Measurements from ENCODE around the gene INPPL1.
"Not testable (repeated sequence)": the region's sequence is repeated elsewhere in the genome, so short reads cannot be mapped to it uniquely, and the experiment has no call there.

Gene INPPL1

GRCh38 chr11:72266960-72267359, 42.4 kb downstream of the INPPL1 start:
- H3K14ac ChIP-seq (ENCODE audit: low read length); H3K36me3 ChIP-seq (replicated peaks in 1 of 2; ENCODE audit: control insufficient read depth in 2 of 2, insufficient read depth in 2 of 2, low read length in 2 of 2); H3K4me1 ChIP-seq (ENCODE audit: control insufficient read depth in 2 of 2, insufficient read depth in 1 of 2, low read depth in 1 of 2, low read length in 2 of 2); H3K27ac ChIP-seq (replicated peaks; ENCODE audit: low read length); H3K27me3 ChIP-seq (ENCODE audit: control insufficient read depth in 3 of 3, insufficient read depth in 3 of 3, low read depth in 1 of 3, low read length in 3 of 3); H2BK12ac ChIP-seq (ENCODE audit: low read length); H3K4me2 ChIP-seq (ENCODE audit: insufficient read depth, low read length, poor library complexity, severe bottlenecking); H2AFZ ChIP-seq (ENCODE audit: low read length); H3K9me3 ChIP-seq (replicated peaks in 1 of 2; ENCODE audit: control insufficient read depth in 2 of 2, insufficient read depth in 1 of 2, low read depth in 1 of 2, low read length in 2 of 2); H3K4ac ChIP-seq (ENCODE audit: low read length); H2BK120ac ChIP-seq (ENCODE audit: low read depth, low read length); H3K18ac ChIP-seq (ENCODE audit: low read length); H2AK5ac ChIP-seq (ENCODE audit: low read depth, low read length); DNase-seq (ENCODE audit: low spot score); H4K91ac ChIP-seq (ENCODE audit: low read depth, low read length, poor library complexity); H3K4me3 ChIP-seq (ENCODE audit: low read length in 2 of 2); H2BK5ac ChIP-seq (ENCODE audit: low read length); H2BK15ac ChIP-seq (ENCODE audit: low read length); H3K79me1 ChIP-seq (ENCODE audit: low read depth, low read length); H3K23ac ChIP-seq (ENCODE audit: low read depth, low read length, poor library complexity); H4K8ac ChIP-seq (ENCODE audit: low read depth, low read length); H3K9ac ChIP-seq (ENCODE audit: low read depth, low read length, poor library complexity): not testable (repeated sequence)
- WGBS, 2 donors (ENCODE audit: extremely low coverage in 2 of 2, insufficient read length in 2 of 2, insufficient replicate concordance in 1 of 2) = no CpG with 5 or more reads among the region's 5 CpGs

GRCh38 chr11:72267956-72268617, 43.5 kb downstream of the INPPL1 start:
- no peak overlapping the region for H2BK5ac ChIP-seq (ENCODE audit: low read length)
- H3K4me3 ChIP-seq (ENCODE audit: low read length in 2 of 2) = no peak overlapping the region
- no peak for DNase-seq (ENCODE audit: low spot score)
- no peak overlapping the region for H2BK12ac ChIP-seq (ENCODE audit: low read length)
- no peak overlapping the region for H4K91ac ChIP-seq (ENCODE audit: low read depth, low read length, poor library complexity)
- H3K4ac ChIP-seq (ENCODE audit: low read length) = no peak overlapping the region
- H3K14ac ChIP-seq (ENCODE audit: low read length) = no peak overlapping the region
- H2BK15ac ChIP-seq (ENCODE audit: low read length) = no peak overlapping the region
- no peaks in the 10 kb centered on the region for H3K9me3 ChIP-seq (replicated peaks in 1 of 2; ENCODE audit: control insufficient read depth in 2 of 2, insufficient read depth in 1 of 2, low read depth in 1 of 2, low read length in 2 of 2)
- no peak overlapping the region for H3K9ac ChIP-seq (ENCODE audit: low read depth, low read length, poor library complexity)
- H3K36me3 ChIP-seq (replicated peaks in 1 of 2; ENCODE audit: control insufficient read depth in 2 of 2, insufficient read depth in 2 of 2, low read length in 2 of 2) = no peaks in the 10 kb centered on the region
- H2AFZ ChIP-seq (ENCODE audit: low read length) = no peak overlapping the region
- no peak overlapping the region for H4K8ac ChIP-seq (ENCODE audit: low read depth, low read length)
- H2AK5ac ChIP-seq (ENCODE audit: low read depth, low read length) = no peak overlapping the region
- no peak overlapping the region for H2BK120ac ChIP-seq (ENCODE audit: low read depth, low read length)
- no peak overlapping the region for H3K4me2 ChIP-seq (ENCODE audit: insufficient read depth, low read length, poor library complexity, severe bottlenecking)
- WGBS, 2 donors (ENCODE audit: extremely low coverage in 2 of 2, insufficient read length in 2 of 2, insufficient replicate concordance in 1 of 2) = no CpG with 5 or more reads among the region's 2 CpGs
- H3K18ac ChIP-seq (ENCODE audit: low read length) = no peak overlapping the region
- H3K79me1 ChIP-seq (ENCODE audit: low read depth, low read length) = no peaks in the 10 kb centered on the region
- H3K27me3 ChIP-seq (ENCODE audit: control insufficient read depth in 3 of 3, insufficient read depth in 3 of 3, low read depth in 1 of 3, low read length in 3 of 3) = peaks cover 0 to 3% (median 1%) of the 10 kb centered on the region in 3 experiments
- no peaks in the 10 kb centered on the region for H3K4me1 ChIP-seq (ENCODE audit: control insufficient read depth in 2 of 2, insufficient read depth in 1 of 2, low read depth in 1 of 2, low read length in 2 of 2)
- no peak overlapping the region for H3K27ac ChIP-seq (replicated peaks; ENCODE audit: low read length)
- no peak overlapping the region for H3K23ac ChIP-seq (ENCODE audit: low read depth, low read length, poor library complexity)

DNA sequence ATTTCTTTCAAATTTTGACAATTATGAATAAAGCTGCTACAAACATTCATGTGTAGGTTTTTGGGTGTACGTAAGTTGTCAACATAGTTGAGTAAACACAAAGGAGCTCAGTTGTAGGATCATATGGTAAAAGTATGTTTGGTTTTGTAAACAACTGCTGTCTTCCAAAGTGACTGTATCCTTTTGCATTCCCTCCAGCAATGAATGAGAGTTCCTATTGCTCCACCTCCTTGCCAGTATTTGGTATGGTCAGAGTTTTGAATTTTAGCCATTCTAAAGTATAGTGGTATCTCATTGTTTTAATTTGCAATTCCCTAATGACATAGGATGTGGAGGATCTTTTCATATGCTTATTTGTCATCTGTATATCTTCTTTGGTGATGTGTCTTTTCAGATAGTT, 47.4 kb downstream of the INPPL1 start:
- Histone ChIP-seq H2BK120ac (ENCODE audit: low read depth, low read length) (no peak overlapping the region), H4K91ac (ENCODE audit: low read depth, low read length, poor library complexity) (no peak overlapping the region), H4K8ac (ENCODE audit: low read depth, low read length) (no peak overlapping the region), H3K4me1 (ENCODE audit: control insufficient read depth in 2 of 2, insufficient read depth in 1 of 2, low read depth in 1 of 2, low read length in 2 of 2) (no peaks in the 10 kb centered on the region), H3K4me2 (ENCODE audit: insufficient read depth, low read length, poor library complexity, severe bottlenecking) (no peak overlapping the region), H3K27me3 (ENCODE audit: control insufficient read depth in 3 of 3, insufficient read depth in 3 of 3, low read depth in 1 of 3, low read length in 3 of 3) (no peaks in the 10 kb centered on the region), H2BK5ac (ENCODE audit: low read length) (no peak overlapping the region), H2AK5ac (ENCODE audit: low read depth, low read length) (no peak overlapping the region), H3K36me3 (replicated peaks in 1 of 2; ENCODE audit: control insufficient read depth in 2 of 2, insufficient read depth in 2 of 2, low read length in 2 of 2) (no peaks in the 10 kb centered on the region), H3K9me3 (replicated peaks in 1 of 2; ENCODE audit: control insufficient read depth in 2 of 2, insufficient read depth in 1 of 2, low read depth in 1 of 2, low read length in 2 of 2) (no peaks in the 10 kb centered on the region), H3K79me1 (ENCODE audit: low read depth, low read length) (no peaks in the 10 kb centered on the region), H2BK15ac (ENCODE audit: low read length) (no peak overlapping the region), H3K4me3 (ENCODE audit: low read length in 2 of 2) (no peak overlapping the region), H3K4ac (ENCODE audit: low read length) (no peak overlapping the region), H2BK12ac (ENCODE audit: low read length) (no peak overlapping the region), H3K27ac (replicated peaks; ENCODE audit: low read length) (no peak overlapping the region), H3K9ac (ENCODE audit: low read depth, low read length, poor library complexity) (no peak overlapping the region), H3K14ac (ENCODE audit: low read length) (no peak overlapping the region), H3K18ac (ENCODE audit: low read length) (no peak overlapping the region), H3K23ac (ENCODE audit: low read depth, low read length, poor library complexity) (no peak overlapping the region), H2AFZ (ENCODE audit: low read length) (no peak overlapping the region)
- DNase-seq (ENCODE audit: low spot score) = no peak
- WGBS, 2 donors (ENCODE audit: extremely low coverage in 2 of 2, insufficient read length in 2 of 2, insufficient replicate concordance in 1 of 2) = no CpG with 5 or more reads among the region's 1 CpG

GRCh38 chr11:72274435-72274834, 49.9 kb downstream of the INPPL1 start:
- H4K8ac ChIP-seq (ENCODE audit: low read depth, low read length) = no peak overlapping the region
- no peak overlapping the region for H2BK120ac ChIP-seq (ENCODE audit: low read depth, low read length)
- no peak overlapping the region for H3K9ac ChIP-seq (ENCODE audit: low read depth, low read length, poor library complexity)
- no peak overlapping the region for H3K4me3 ChIP-seq (ENCODE audit: low read length in 2 of 2)
- no peak overlapping the region for H3K18ac ChIP-seq (ENCODE audit: low read length)
- no peak overlapping the region for H2BK15ac ChIP-seq (ENCODE audit: low read length)
- H2BK5ac ChIP-seq (ENCODE audit: low read length) = no peak overlapping the region
- DNase-seq (ENCODE audit: low spot score) = no peak
- H3K4me2 ChIP-seq (ENCODE audit: insufficient read depth, low read length, poor library complexity, severe bottlenecking) = no peak overlapping the region
- H3K27ac ChIP-seq (replicated peaks; ENCODE audit: low read length) = no peak overlapping the region
- no peak overlapping the region for H3K23ac ChIP-seq (ENCODE audit: low read depth, low read length, poor library complexity)
- H3K36me3 ChIP-seq (replicated peaks in 1 of 2; ENCODE audit: control insufficient read depth in 2 of 2, insufficient read depth in 2 of 2, low read length in 2 of 2) = no peaks in the 10 kb centered on the region
- no peak overlapping the region for H4K91ac ChIP-seq (ENCODE audit: low read depth, low read length, poor library complexity)
- no CpG with 5 or more reads among the region's 6 CpGs for WGBS, 2 donors (ENCODE audit: extremely low coverage in 2 of 2, insufficient read length in 2 of 2, insufficient replicate concordance in 1 of 2)
- no peaks in the 10 kb centered on the region for H3K4me1 ChIP-seq (ENCODE audit: control insufficient read depth in 2 of 2, insufficient read depth in 1 of 2, low read depth in 1 of 2, low read length in 2 of 2)
- no peak overlapping the region for H2AFZ ChIP-seq (ENCODE audit: low read length)
- H2BK12ac ChIP-seq (ENCODE audit: low read length) = no peak overlapping the region
- H3K79me1 ChIP-seq (ENCODE audit: low read depth, low read length) = no peaks in the 10 kb centered on the region
- H3K4ac ChIP-seq (ENCODE audit: low read length) = no peak overlapping the region
- no peaks in the 10 kb centered on the region for H3K9me3 ChIP-seq (replicated peaks in 1 of 2; ENCODE audit: control insufficient read depth in 2 of 2, insufficient read depth in 1 of 2, low read depth in 1 of 2, low read length in 2 of 2)
- no peak overlapping the region for H3K14ac ChIP-seq (ENCODE audit: low read length)
- H3K27me3 ChIP-seq (ENCODE audit: control insufficient read depth in 3 of 3, insufficient read depth in 3 of 3, low read depth in 1 of 3, low read length in 3 of 3) = no peaks in the 10 kb centered on the region
- no peak overlapping the region for H2AK5ac ChIP-seq (ENCODE audit: low read depth, low read length)

Data from neuronal stem cell (in vitro differentiated cells).